GM15510 (cell line): ENCODE measurements around the gene TBX21.

Experiments used
- POLR2A ChIP-seq: IDR thresholded peaks from 3 replicates; pipeline ENCODE4 v1.6.1; 2011; ENCODE audit warnings: borderline replicate concordance; ENCODE audit not compliant: insufficient read length; ENCODE audit errors: extremely low read depth

Gene TBX21

GRCh38 chr17:47744168-47745036 is 11.4 kb downstream of the TBX21 start:
- no peak for TF ChIP-seq POLR2A

- TF ChIP-seq POLR2A = no peak
These were observed 12.0 kb downstream of the TBX21 start for GRCh38 chr17:47745037-47745380.

GRCh38 chr17:47751471-47751870 is 18.4 kb downstream of the TBX21 start:
- TF ChIP-seq POLR2A = no peak

GRCh38 chr17:47757386-47757785 is 24.4 kb downstream of the TBX21 start:
- TF ChIP-seq POLR2A = no peak

GRCh38 chr17:47760409-47761140 is 27.5 kb downstream of the TBX21 start:
- no peak for TF ChIP-seq POLR2A

- no peak for TF ChIP-seq POLR2A
These were observed 29.7 kb downstream of the TBX21 start for GRCh38 chr17:47762728-47763127.

GRCh38 chr17:47763913-47764582 is 31.0 kb downstream of the TBX21 start:
- TF ChIP-seq POLR2A = no peak

- no peak for TF ChIP-seq POLR2A
These were observed 41.3 kb downstream of the TBX21 start for GRCh38 chr17:47774331-47774730.

- TF ChIP-seq POLR2A = no peak
These were observed 42.0 kb downstream of the TBX21 start for GRCh38 chr17:47774987-47775580.

GRCh38 chr17:47776330-47777197 is 43.5 kb downstream of the TBX21 start:
- TF ChIP-seq POLR2A = no peak

- no peak for TF ChIP-seq POLR2A
These were observed 45.2 kb downstream of the TBX21 start for GRCh38 chr17:47778184-47778635.

GRCh38 chr17:47781397-47781796 is 48.4 kb downstream of the TBX21 start:
- TF ChIP-seq POLR2A = no peak

GRCh38 chr17:47785538-47786123 is 52.6 kb downstream of the TBX21 start:
- no peak for TF ChIP-seq POLR2A
